NCI-H510A treated with DMSO at 0.1 percent for 48 hours (cell line): ENCODE data around the gene TMEM203.
A peak's percentile ranks its signal among the peaks of the same experiment; 100 is the strongest.
"Not testable (repeated sequence)": the region's sequence is repeated elsewhere in the genome, so short reads cannot be mapped to it uniquely, and the experiment has no call there.

Source experiments
- DNase-seq: peaks from one replicate; lab custom pipeline; 2025; lab: John Stamatoyannopoulos, UW

The TMEM203 gene

GRCh38 chr9:137242269-137243203, 37.1 kb upstream of the TMEM203 start:
- no peak for DNase-seq

- DNase-seq = no peak
These were observed 36.2 kb upstream of the TMEM203 start for GRCh38 chr9:137241490-137242268.

- peak; percentile 99 for DNase-seq
These were observed 35.5 kb upstream of the TMEM203 start, which contains the start of gene TUBB4B for GRCh38 chr9:137240841-137241489. Gene TUBB4B (plus strand): TSS chr9:137241287. CDS start chr9:137241361, 74 bp downstream.

DNA sequence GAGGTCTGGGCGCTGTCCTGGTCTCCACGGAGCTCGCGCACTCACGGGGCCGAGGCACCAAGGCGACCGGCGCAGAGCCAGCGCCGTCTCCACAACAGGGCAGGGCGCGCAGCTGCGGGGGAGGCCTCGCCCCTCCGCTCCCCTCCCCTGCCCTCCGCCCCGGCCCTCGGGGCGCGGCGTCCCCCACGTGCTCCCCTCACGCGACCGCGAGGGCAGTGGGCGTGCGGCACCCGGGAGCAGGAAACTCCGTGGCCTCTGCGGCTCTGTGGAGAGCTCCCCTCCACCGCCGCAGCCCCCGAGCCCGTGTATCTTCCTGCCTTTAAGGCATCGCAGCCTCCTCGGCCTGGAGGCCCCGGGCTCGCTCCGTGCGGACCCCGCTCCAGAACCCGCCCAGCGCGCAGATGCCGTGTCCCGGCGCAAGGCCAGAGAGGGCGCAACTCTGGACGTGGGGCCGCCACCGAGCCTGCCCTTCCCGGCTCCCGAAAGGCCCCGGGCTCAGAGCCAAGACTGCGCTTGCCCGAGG, 34.9 kb upstream of the TMEM203 start:
- DNase-seq = peak; percentile 31

GRCh38 chr9:137239541-137240200, 34.2 kb upstream of the TMEM203 start:
- DNase-seq = not testable (repeated sequence)

GRCh38 chr9:137237759-137238726, 32.6 kb upstream of the TMEM203 start:
- peak; percentile 56 for DNase-seq

- DNase-seq = no peak
These were observed 31.5 kb upstream of the TMEM203 start for GRCh38 chr9:137236936-137237421.

DNA sequence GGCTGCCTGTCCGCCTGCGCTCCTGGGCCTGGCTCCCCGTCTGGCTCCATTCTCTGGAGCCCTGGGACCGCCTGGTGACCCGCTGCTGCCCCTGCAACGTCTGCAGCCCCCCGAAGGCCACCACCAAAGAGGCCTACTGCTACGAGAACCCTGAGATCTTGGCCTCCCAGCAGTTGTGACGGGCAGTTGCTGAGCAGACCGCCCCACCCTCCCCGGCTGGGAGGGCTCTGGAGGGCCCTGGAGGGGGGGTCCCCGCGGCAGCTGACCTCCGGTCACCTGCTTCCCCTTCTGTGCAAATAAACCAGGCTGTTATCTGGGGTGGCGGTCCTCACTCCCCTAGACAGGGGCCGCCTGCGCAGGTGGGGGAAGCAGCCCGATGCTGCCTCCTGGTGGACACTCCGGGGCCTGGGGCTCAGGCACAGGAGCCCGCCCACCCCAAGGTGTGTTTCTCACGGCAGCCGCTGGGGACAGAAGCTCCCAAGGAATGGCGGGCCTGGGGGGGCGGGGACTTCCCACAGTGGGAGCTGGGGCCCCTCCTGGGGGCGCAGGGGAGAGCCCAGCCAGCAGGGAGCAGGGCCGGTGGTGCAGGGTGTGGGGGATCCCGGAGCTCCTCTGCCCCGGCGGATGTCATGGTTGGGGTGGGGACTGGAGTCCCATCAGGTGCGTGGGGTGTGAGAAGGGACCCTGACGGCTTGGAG, 30.9 kb upstream of the TMEM203 start:
- peak; percentile 72 for DNase-seq

- no peak for DNase-seq
These were observed 30.2 kb upstream of the TMEM203 start for GRCh38 chr9:137235424-137236237.

DNA sequence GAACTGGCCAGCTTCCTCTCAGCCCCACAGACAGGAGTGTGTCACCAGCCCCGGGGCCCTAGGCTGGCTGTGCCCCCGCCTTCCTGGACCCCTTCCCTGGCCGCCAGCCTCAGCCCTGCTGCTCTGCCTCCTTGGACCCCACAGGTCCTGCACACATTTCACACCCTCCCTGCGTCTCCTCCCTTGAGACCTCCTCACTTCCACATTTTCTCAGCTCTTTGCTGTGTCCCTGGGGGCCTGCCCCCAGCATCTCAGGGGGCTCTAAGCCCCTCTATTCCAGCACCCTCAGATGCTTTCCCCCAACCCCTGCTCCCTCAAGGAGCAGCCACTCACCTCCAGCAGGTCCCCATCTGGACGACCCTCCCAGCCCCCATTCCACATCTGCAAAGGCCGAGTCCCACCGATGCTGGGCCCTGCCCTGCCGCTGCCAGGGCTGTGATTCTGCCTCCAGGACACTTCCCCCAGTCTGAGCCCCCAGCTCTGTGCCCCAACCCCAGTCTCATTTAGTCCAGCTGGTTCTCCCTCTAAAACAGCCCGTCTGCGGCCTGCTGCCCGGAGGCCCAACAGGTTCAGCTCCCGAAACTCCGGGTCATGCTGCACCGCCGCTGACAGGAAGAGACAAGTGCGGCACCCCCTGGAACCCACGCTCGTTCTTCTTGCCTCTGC, 29.4 kb upstream of the TMEM203 start:
- DNase-seq = no peak

- no peak for DNase-seq
These were observed 28.7 kb upstream of the TMEM203 start for GRCh38 chr9:137234055-137234697.

DNA sequence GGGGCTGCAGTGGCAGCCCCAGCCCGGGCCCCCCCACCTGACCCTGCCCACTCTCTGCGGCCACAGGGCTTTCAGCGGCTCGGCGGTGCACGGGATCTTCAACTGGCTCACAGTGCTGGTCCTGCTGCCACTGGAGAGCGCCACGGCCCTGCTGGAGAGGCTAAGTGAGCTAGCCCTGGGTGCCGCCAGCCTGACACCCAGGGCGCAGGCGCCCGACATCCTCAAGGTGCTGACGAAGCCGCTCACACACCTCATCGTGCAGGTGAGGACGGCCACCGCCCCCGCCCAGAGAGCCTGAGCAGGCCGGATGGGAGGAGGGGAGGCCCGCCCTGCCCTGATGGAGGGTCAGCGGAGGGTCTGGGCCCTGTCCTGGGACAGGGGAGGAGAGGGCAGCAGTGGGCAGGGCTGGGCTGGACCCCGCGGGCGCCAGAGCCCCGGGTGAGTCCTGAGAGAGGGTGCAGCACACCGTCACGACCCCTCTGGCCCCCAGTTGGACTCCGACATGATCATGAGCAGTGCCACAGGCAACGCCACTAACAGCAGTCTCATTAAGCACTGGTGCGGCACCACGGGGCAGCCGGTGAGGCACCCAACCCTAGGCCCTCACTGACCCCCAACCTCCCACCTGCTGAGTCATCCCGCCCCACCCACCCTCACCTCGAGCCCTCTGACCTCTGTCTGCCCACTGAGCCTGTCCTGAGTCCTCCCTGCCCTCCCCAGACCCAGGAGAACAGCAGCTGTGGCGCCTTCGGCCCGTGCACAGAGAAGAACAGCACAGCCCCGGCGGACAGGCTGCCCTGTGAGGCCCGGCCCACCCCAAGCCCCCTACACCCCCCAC, 27.9 kb upstream of the TMEM203 start:
- peak; percentile 31 for DNase-seq

GRCh38 chr9:137232510-137232909, 27.1 kb upstream of the TMEM203 start:
- no peak for DNase-seq

GRCh38 chr9:137232101-137232500, 26.7 kb upstream of the TMEM203 start:
- no peak for DNase-seq

GRCh38 chr9:137231372-137232039, 26.1 kb upstream of the TMEM203 start:
- no peak for DNase-seq
